ENCODE measurements around the gene RAC2.

DNA sequence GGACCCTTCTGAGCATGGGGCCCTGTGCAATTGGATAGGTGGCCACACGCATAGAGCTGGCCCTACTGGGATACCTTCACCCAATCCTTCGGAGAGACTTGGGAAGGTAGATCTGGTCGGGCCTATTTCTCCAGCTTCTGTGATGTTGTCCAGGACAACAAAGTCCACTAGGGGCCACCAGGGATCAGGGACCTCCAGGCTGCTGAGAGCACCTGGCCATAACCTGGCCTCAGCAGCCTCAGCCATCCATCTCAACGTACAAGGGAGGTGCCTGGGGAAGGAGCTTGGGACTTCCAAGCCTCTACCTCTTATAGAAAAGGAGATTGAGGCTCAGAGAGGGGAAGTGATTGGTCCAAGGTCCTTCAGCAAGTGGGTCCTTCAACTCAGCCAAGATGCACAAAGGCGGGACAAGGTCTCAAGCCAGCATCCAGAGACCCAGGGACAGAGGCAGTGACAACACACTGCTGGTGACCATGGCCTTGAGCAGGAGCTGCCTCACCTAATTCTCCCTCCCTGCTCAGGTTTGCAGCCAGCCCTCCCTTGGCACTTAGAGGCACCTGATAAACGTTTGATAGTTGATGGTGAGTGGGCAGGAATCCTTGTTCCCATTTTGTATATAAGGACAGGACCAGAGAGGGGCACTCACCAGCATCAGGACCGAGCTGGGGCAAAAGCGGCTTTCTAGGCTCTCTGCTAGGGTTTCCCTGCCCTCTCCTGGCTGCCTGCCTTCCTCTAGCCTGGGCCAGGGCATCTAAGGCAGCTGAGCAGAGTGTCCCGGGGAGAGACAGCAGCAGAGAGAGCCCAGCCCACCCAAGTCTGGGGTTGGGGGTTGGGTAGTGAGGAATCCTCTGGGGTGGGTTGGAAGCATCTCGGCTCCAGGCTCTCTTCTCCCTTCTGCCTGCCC, 4.5 kb downstream of the RAC2 start:
- no peak for TF ChIP-seq CTCF (IDR thresholded peaks at IDR 0.05 in 4 of 5, conservative IDR thresholded peaks at IDR 0.05 in 1 of 5)
- no peak for TF ChIP-seq POLR2A (IDR thresholded peaks at IDR 0.05)

Data from gastrocnemius medialis (tissue), 4 donors.